Esophagus muscularis mucosa (tissue), 4 donors: ENCODE measurements around the gene GNG4.

Experiments
- EP300 ChIP-seq: sonication (generic); formaldehyde crosslinking; IDR thresholded peaks from one replicate; pipeline ENCODE4 v1.6.1; 2017; ENCODE audit warnings: antibody characterized with exemption
- POLR2A ChIP-seq: fragments of 450-650 bp; IDR thresholded peaks from one replicate; pipeline ENCODE4 v1.6.1; 2017; ENCODE audit warnings: antibody characterized with exemption, moderate library complexity, mild to moderate bottlenecking, low read depth
- TF ChIP-seq, protein P1 (sequence below), 3 experiments: fragments of 200-600 bp in 2 of 3; fragments of 450-650 bp in 1 of 3; sonication (generic) in 2 of 3; IDR thresholded peaks; one replicate each; pipeline ENCODE4 v1.5.1; 2017 to 2019; ENCODE audit warnings: antibody characterized with exemption in 3 of 3, mild to moderate bottlenecking in 2 of 3, moderate library complexity in 1 of 3

DNA sequence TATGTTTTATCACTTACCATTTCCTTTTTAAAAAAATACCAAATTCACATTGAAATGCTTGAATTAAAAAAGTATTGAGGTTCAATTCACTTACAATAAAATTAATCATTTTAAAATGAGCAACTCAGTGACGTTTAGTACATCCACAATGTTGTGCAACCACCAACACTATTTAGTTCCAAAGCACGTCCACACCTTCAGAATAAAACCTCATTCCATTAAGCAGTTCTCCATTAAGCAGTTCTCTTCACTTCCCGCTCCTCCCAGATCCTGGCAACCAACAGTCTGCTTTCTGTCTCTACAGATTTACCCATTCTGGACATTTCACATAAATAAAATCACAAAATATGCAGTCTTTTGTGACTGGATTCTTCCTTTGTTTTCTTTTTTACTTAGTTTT, 41.3 kb downstream of the GNG4 start:
- TF ChIP-seq, protein P1, sequence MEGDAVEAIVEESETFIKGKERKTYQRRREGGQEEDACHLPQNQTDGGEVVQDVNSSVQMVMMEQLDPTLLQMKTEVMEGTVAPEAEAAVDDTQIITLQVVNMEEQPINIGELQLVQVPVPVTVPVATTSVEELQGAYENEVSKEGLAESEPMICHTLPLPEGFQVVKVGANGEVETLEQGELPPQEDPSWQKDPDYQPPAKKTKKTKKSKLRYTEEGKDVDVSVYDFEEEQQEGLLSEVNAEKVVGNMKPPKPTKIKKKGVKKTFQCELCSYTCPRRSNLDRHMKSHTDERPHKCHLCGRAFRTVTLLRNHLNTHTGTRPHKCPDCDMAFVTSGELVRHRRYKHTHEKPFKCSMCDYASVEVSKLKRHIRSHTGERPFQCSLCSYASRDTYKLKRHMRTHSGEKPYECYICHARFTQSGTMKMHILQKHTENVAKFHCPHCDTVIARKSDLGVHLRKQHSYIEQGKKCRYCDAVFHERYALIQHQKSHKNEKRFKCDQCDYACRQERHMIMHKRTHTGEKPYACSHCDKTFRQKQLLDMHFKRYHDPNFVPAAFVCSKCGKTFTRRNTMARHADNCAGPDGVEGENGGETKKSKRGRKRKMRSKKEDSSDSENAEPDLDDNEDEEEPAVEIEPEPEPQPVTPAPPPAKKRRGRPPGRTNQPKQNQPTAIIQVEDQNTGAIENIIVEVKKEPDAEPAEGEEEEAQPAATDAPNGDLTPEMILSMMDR (IDR thresholded peaks at IDR 0.05): no peak
- TF ChIP-seq POLR2A (no peak), EP300 (no peak)
